GM10847 (cell line): ENCODE data around the gene HAAO.

Experiments
- POLR2A ChIP-seq: IDR thresholded peaks from 2 replicates; pipeline ENCODE4 v1.6.1; 2011; ENCODE audit not compliant: insufficient read length; ENCODE audit errors: extremely low read depth

HAAO gene

DNA sequence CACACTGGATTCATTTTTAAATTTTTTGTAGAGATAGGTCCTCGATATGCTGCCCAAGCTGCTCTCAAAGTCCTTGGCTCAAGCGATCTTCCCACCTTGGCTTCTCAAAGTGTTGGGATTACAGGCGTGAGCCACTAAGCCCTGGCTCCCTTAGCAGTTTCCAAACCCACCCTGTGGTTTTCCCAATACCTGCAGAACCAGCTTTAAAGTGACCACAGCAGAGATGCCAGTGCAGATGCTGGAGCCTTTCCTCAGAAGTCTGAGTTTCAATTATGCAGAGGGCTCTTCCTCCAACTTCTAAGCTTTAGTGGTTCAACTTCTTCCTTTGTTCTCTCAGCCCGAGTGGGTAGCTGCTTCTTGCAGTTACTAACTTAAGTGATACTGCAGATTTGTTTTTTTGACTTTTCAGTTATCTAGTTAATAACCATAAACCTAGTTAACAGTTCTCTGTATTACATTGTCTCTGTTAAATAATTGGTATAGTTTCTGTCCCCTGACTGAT, 8.1 kb upstream of the HAAO start:
- TF ChIP-seq POLR2A, result no peak

DNA sequence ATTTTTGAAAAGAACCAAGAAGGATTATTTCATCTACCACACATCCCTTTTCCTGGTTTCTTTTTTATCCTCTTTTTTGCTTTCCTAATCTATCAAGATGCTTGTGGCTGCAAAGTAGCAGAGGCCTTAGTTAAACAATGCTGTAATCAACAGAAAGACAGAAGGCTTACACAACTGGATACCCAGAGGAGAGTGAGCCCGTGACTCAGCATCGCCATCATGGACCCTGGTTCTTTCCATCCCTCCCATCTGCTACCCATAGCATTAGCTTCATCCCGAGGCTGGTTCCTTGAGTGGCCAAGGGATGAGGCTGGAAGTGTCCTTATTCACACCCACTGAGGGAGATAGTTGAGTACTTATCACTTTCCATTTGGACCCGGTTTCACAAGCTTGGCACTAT, 7.5 kb upstream of the HAAO start:
- no peak for TF ChIP-seq POLR2A

DNA sequence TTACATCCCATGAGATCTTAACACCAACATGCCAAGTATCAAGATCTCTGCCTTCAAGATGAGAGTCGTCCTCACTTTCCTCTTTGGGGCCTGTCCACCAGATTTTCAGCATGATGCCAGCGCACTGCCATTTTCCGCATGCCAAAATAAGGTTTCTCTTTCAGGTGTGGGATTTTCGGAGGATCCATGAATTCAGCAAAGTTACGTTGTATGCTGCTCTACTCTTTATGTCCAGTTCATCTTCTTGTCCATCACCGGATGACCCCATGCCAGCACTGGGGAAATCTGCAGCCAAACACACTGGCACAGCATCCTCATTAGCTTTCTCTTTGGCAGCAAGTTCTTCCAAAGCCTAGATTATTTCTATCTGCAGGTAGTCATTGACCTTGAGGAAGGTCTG, 4.9 kb upstream of the HAAO start:
- no peak for TF ChIP-seq POLR2A

DNA sequence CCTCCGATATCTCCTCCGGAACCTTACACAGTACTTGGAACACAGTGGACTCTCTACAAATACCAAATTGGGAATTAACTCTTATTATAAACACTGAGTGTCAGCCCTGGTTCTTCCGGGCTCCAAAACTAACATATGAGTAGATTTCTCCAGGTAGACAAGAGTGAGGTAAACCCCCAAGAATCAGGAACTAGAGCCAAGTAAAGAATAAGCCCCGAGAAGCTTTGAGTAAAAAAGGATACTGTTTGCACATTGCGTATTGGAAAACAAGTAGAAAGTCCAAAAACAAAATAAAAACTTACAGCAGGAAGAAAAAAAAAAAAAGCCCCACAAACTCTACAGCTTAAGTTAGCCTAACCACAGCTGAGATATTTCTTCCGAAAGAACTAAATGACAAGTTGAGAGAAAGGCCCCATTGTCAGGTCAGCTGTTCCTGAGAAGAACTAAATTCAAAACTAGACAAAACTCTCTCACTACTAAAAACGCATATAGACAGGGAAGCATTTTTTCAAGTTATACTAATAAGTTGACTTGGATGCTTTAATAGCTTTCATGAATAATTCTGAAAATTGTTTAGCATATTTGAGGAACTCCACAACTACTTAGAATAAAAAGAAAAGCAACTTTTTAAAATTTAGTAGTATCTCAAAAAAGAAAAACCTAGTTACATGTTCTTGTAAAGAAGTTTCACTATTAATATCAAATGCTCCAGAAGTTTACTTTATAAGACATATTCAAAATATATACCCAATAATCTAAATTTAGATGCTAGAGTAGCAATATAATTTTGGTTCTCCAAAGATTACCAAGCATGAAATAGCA, 4.3 kb upstream of the HAAO start:
- TF ChIP-seq POLR2A, result no peak

DNA sequence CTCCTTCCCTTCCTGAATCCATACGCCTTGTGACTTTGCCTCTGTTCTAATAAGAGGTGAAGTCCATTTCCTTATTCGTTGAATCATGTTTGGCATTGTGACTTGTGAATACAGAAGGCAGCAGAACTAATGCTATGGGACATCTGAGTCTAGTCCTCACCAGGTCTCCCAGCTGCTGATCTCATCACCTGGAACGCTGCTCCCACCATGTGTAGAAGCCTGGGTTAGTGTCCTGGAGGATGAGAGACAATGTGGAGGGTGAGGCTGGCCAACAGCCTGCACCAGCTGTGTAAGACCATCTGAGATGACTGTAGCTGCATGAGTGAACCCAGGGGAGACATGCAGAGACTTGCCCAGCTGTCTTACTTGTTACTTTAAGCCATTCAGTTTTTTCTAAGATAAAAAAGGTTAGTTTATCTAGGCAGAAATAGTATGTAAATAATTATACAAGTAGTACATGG, 3.5 kb upstream of the HAAO start:
- TF ChIP-seq POLR2A, result peak; percentile 25

DNA sequence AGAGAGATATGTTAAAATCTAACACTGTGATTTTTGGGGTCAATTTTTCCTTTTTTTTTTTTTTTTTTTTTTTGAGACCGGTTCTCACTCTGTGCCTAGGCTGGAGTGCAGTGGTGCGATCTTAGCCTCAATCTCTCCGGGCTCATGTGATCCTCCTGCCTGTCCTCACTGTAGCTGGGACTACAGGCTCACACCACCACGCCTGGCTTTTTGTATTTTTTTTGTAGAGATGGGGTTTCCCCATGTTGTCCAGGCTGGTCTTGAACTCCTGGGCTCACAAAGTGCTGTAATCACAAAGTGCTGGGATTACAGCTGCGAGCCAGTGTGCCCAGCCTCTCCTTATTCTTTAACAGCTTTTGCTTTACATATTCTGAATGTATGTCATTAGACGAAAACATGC, 2.9 kb upstream of the HAAO start:
- no peak for TF ChIP-seq POLR2A

DNA sequence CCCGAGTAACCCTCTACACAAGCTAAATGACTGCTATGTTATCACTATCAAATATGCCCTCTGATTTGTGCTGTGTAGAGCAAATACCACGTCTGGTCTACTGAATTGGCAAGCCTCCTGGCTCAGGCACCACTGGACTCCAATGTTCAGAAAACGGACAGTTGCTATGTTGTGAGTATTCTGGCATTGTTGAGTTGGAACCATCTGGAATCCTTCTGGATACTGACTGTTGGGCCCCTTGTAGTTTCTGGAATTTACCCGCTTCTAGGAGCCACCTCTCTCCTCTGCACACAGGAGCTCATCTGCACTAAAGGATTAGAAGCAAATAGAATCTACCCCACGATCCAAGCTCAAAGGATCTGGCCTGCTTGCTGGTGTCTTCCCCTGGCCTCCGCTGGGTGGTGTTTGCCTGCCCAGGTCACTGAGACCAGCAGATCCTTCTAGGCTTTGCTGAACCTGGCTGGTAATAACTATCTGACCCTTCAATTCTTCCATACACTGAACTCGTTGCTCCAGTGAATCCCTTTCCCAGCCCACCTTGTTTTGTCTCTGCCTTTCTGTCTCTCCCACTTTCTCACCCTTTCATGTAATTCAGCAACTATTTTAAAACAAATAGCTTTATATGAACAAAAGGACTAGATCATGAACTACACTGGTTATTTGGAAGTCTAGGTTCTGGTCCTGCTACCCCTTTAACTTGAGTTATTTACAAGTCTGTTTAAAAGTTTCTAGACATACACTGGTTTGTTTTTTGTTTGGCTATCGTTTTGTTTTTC, 2.1 kb upstream of the HAAO start:
- TF ChIP-seq POLR2A, result no peak

DNA sequence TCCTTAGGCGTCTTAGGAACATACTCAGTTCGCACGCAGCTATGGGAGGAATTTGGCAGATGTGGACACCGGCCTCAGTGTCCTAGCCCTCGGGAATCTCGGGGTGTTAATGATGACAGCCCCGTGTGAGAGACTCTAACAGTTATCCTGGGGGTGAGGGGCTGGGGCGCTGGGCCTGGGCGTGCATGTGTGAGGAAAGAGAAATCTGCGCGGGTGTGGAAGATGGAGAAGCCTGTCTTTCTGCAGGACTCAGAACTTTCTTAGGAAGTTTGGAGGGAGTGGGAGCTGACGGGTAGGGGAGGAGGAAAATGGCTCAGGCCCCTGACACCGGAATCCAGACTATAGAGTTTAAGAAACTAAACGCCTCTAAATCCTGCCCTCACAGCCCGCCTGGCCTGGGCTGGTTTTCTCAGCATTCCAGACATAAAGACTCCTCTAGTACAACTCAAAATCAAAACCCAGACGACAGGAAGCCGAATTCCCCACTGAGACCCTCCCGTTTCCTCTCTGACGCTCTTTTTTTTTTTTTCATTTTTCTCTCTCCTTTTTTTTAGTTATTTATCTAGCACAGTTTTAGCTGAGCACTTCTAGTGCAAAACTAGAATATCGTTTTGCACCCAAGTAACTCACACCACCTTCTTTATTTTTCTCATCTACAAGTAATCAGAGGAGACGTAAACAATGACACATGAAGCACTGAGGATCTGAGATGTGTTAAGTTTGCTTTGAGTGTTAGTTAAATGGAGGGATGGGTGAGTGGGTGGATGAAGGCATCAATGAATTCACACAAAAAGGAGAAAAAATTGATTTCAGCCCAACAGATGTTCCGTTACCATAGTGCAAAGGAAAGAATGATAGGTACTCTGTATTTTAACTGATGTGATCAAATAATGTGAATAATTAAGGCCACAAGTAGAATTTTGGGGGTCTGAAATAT, 1.2 kb upstream of the HAAO start:
- no peak for TF ChIP-seq POLR2A

DNA sequence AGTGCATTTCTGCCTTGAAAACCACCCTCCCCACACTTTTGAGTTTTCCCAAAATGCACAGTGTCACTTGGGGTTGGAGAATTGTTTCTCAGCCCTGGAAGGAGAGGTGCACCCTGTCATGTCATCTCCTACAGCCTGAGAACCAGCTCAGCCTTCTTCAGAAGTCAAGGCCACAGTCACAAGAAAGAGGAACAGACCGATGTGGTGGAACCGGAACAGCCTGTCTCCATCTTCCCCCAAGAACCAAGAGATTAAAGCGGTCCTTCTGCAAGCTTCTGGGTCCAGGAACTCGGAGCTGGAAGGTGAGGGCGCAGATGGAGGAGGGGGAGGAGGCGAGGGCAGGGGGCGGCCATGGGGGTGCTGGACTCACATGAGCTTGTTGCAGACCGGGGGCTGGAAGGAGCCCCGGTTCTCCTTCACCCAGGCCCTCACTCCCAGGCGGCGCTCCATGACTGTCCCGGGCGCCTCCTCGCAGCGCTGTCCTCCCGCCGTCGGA, 248 bp downstream of the HAAO start:
- TF ChIP-seq POLR2A, result peak; percentile 64

DNA sequence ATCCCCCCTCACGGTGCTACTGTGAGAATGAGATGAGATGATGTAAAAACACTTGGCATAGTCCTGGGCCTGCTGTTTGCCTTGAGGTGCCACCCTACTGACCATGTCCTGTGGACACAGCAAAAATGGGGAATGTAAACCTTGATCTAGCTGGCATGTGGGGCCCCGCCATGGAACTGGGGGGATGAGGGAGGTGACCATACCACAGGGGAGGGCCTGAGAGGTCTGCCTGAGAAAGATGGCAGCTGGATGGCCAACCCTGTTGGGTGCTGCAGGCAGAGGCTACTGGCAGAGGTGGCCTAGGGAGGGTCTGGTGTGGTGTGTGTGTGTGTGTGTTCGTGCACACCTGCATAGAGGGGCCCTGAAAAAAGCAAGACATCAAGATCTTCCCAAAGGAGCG, 777 bp downstream of the HAAO start:
- TF ChIP-seq POLR2A, result no peak

DNA sequence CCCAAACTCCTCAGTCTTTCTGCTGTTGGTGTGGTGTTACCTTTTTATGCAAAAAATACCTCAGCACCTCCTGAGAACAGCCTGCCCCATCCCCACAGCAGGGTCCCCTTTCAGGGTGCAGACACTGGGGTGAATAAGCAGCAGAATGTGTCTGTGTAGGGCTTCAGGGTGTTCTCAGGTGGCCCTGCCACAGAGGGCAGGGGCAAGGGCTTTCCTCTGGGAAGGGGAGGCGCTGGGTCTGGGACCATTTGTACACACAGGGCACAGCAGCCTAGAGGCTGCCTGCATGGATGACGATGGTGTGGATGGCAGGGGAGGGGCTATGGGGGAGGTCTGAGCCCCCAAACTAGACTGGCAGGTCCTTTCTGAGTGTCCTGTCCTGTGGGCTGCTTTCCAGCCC, 2.6 kb downstream of the HAAO start:
- TF ChIP-seq POLR2A, result no peak

DNA sequence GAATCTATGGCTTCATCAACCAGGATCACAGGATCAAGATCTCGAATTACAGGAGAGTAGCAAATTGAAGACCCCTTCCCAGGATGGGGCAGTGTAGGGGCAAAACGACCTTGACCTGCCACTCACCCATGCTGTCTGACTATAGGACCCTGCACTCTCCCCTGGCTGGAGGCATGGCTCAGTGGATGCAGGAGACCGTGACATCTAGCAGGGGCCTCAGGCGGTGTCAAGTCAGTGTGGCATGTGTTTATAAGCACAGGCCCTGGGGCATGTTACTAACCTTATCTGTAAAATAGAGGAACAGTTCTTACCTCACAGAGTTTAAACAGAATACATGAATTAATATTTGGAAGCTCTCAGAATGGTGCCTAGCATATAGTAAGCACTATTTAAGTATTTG, 3.5 kb downstream of the HAAO start:
- TF ChIP-seq POLR2A, result no peak

DNA sequence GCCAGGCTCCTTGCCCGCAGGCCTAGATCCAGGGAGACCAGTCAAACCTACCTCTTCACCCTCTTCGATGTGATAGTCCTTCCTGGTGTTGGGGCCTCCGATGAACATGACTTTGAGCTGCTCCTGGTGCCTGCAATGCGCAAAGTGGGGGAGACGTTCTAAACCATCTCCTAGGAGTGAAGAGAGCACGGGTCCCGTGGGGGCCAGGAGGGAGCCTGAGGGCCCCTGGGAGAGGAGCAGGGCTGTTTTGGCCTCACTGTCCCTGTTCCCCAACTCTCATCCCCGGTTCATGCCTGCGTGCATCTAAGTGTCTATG, 3.9 kb downstream of the HAAO start:
- TF ChIP-seq POLR2A, result no peak

DNA sequence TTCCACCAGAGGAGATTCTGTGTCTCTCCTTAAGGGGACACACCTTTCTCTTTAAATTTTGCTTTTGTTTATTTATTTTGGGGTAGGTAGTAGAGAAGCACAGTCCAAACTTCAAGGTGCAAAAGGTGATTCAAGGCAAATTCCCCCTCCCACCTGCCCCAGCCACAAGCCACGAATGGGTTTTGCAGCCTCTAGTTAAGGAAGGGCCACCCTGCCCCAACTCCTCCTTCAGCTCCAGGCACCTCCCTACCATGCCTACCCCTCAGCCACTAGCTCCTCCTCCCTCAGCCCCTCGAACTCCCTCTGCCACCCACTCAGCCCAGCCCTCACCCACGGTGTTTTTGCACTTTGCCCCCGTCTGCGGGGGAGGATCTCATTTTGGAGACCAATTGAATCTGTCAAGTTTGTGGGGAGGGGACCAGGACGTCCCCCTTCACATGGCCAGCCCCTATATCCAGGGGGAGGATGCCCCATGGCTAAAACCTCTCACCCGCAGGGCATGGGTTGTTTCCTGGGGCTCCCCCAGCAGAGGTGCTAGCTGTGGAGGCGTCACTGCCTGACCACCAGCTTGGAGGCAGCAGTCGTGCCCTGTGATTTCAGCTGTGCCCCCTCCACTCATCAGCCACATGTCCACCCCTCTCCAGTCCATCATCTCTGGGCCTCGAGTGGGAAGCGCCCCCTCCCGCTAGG, 4.5 kb downstream of the HAAO start:
- no peak for TF ChIP-seq POLR2A

DNA sequence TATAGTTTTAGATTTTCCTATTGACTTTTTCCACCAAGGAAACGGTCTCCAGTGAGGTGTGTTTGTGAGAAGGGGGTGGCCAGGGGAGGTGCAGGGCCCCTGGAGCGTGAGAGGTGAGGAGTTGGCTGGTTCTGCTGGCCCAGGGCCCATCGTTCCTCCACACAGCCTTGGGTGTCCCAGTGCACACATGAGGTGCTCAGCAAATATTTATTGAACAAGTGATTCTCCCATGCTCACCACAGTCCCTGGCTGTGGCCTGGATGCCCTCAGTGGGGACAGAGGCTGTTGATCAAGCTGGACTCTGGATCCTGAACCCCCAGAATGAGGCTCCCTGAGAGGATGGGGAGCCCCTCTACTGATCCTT, 5.0 kb downstream of the HAAO start:
- no peak for TF ChIP-seq POLR2A
